SK-N-SH (cell line): Measurements from ENCODE around the gene PDGFRB. TPM values are rescaled to one million over a fixed set of nuclear protein-coding genes. Genes with fewer than 3 reads are reported as not detected.

ENCODE experiments used
- CTCF ChIA-PET: fragments of 300-600, 350-600 bp; formaldehyde crosslinking; extraction: SDS; loops from one replicate; lab custom pipeline; 2021; lab: Yijun Ruan, JAX
- POLR2A ChIA-PET: fragments of 350-600 bp; sonication (Branson Sonifier 250); formaldehyde crosslinking; extraction: SDS; loops from one replicate; lab custom pipeline; 2020; ENCODE audit warnings: antibody characterized with exemption, inconsistent platforms; lab: Yijun Ruan, JAX
- DNase-seq: peaks from one replicate; pipeline ENCODE4 v3.0.0; 2012
- H2AFZ ChIP-seq: fragments of 200-600 bp; sonication (generic); 2 replicates; pipeline ENCODE4 v1.8.1; 2016; ENCODE audit warnings: antibody characterized with exemption, mild to moderate bottlenecking, low read depth
- H3F3A ChIP-seq: fragments of 200-600 bp; sonication (generic); replicated peaks from 2 replicates; pipeline ENCODE3; 2016; ENCODE audit warnings: antibody characterized with exemption, mild to moderate bottlenecking; ENCODE audit not compliant: insufficient read depth
- H3K27ac ChIP-seq, 2 experiments: fragments of 200-500 bp in 1 of 2; fragments of 200-600 bp in 1 of 2; sonication (Bioruptor generic) in 1 of 2; sonication (generic), shearing (Covaris generic) in 1 of 2; 2 replicates each; pipeline versions ENCODE4 v1.5.1 to v1.6.1; 2014 to 2016; ENCODE audit warnings: low read depth in 2 of 2, inconsistent platforms in 1 of 2, low read length in 1 of 2, mild to moderate bottlenecking in 1 of 2, mixed read lengths in 1 of 2
- H3K27me3 ChIP-seq: fragments of 200-600 bp; sonication (generic), shearing (Covaris generic); 2 replicates; pipeline ENCODE4 v1.6.1; 2016; ENCODE audit warnings: mixed run types; ENCODE audit not compliant: insufficient read depth
- H3K36me3 ChIP-seq, 2 experiments: fragments of 200-500 bp in 1 of 2; fragments of 200-600 bp in 1 of 2; sonication (Bioruptor generic) in 1 of 2; sonication (generic) in 1 of 2; replicated peaks in 1 of 2; 2 replicates each; pipeline versions ENCODE3 to v1.5.1; 2014 to 2016; ENCODE audit warnings: low read length in 1 of 2, mild to moderate bottlenecking in 1 of 2; ENCODE audit not compliant: insufficient read depth in 2 of 2, control insufficient read depth in 1 of 2
- H3K4me1 ChIP-seq, 2 experiments: fragments of 200-500 bp in 1 of 2; fragments of 200-600 bp in 1 of 2; sonication (Bioruptor generic) in 1 of 2; sonication (generic), shearing (Covaris generic) in 1 of 2; 2 replicates each; pipeline versions ENCODE4 v1.5.1 to v1.6.1; 2014 to 2016; ENCODE audit warnings: low read depth in 1 of 2, low read length in 1 of 2, mixed run types in 1 of 2; ENCODE audit not compliant: insufficient read depth in 2 of 2, control insufficient read depth in 1 of 2
- H3K4me2 ChIP-seq: fragments of 200-600 bp; sonication (generic), shearing (Covaris generic); 2 replicates; pipeline ENCODE4 v1.6.1; 2017; ENCODE audit warnings: mixed run types
- H3K4me3 ChIP-seq, 2 experiments: fragments of 200-500 bp in 1 of 2; fragments of 200-600 bp in 1 of 2; sonication (Bioruptor generic) in 1 of 2; sonication (generic), shearing (Covaris generic) in 1 of 2; 2 replicates each; pipeline versions ENCODE4 v1.5.1 to v1.8.1; 2014 to 2016; ENCODE audit warnings: low read depth in 2 of 2, inconsistent platforms in 1 of 2, low read length in 1 of 2, mild to moderate bottlenecking in 1 of 2, mixed read lengths in 1 of 2, moderate library complexity in 1 of 2
- H3K79me2 ChIP-seq: fragments of 200-600 bp; sonication (generic); 2 replicates; pipeline ENCODE4 v1.8.1; 2017; ENCODE audit warnings: mild to moderate bottlenecking; ENCODE audit not compliant: insufficient read depth
- H3K9ac ChIP-seq: fragments of 200-600 bp; sonication (generic); 2 replicates; pipeline ENCODE4 v1.6.1; 2017; ENCODE audit warnings: mixed run types
- H3K9me2 ChIP-seq: fragments of 200-600 bp; sonication (generic); 2 replicates; pipeline ENCODE4 v1.6.1; 2017; ENCODE audit warnings: mixed run types
- H3K9me3 ChIP-seq: fragments of 200-600 bp; sonication (generic); 2 replicates; pipeline ENCODE4 v1.6.1; 2017; ENCODE audit warnings: mixed run types, mild to moderate bottlenecking, moderate library complexity
- H4K20me1 ChIP-seq: fragments of 200-600 bp; sonication (generic); 2 replicates; pipeline ENCODE4 v1.6.1; 2017; ENCODE audit warnings: mild to moderate bottlenecking, mixed run types; ENCODE audit not compliant: insufficient read depth
- CHD2 ChIP-seq: fragments of 150-350 bp; IDR thresholded peaks from 2 replicates; pipeline ENCODE4 v1.6.1; 2018; ENCODE audit warnings: low read length; ENCODE audit not compliant: partially characterized antibody
- FOXJ3 ChIP-seq: sonication (generic); formaldehyde crosslinking; IDR thresholded peaks from 2 replicates; pipeline ENCODE4 v1.5.1; 2020; ENCODE audit warnings: mild to moderate bottlenecking, missing genetic modification reagents
- FOXM1 ChIP-seq: IDR thresholded peaks from 2 replicates; pipeline ENCODE4 v1.4.0; 2012; ENCODE audit warnings: low read depth, mild to moderate bottlenecking
- GABPA ChIP-seq: IDR thresholded peaks from 2 replicates; pipeline ENCODE4 v1.4.0; 2012; ENCODE audit warnings: low read depth, mild to moderate bottlenecking
- NFIC ChIP-seq: IDR thresholded peaks from 2 replicates; pipeline ENCODE4 v1.4.0; 2012; ENCODE audit warnings: borderline replicate concordance
- RAD21 ChIP-seq: IDR thresholded peaks from 2 replicates; pipeline ENCODE4 v1.6.1; 2012; ENCODE audit warnings: mild to moderate bottlenecking, low read length
- RFX5 ChIP-seq: IDR thresholded peaks from 2 replicates; pipeline ENCODE4 v1.6.1; 2012; ENCODE audit warnings: mild to moderate bottlenecking, improper control_type of control experiment, low read length
- RXRA ChIP-seq: IDR thresholded peaks from 2 replicates; pipeline ENCODE4 v1.4.0; 2012; ENCODE audit warnings: low read depth, mild to moderate bottlenecking, borderline replicate concordance
- SIN3A ChIP-seq: IDR thresholded peaks from 2 replicates; pipeline ENCODE4 v1.6.1; 2012; ENCODE audit warnings: low read depth, mild to moderate bottlenecking, low read length, moderate library complexity, borderline replicate concordance
- SMC3 ChIP-seq: IDR thresholded peaks from 2 replicates; pipeline ENCODE4 v1.6.1; 2012; ENCODE audit warnings: low read depth, low read length, improper control_type of control experiment
- TCF12 ChIP-seq: IDR thresholded peaks from 2 replicates; pipeline ENCODE4 v1.4.0; 2012
- WGBS: methylation state at CpG from one replicate; pipeline ENCODE4 v1.1.6; 2017; ENCODE audit warnings: low lambda C conversion rate; 5-methylcytosine and 5-hydroxymethylcytosine counted together
- polyA plus RNA-seq, 3 experiments: library from polyadenylated mRNA; depleted of rRNA; stranded (reverse); fragments of >200 nt; gene quantifications; 2 replicates each; pipeline ENCODE4 v1.2.3, GENCODE V29; 2012
- TF ChIP-seq, protein P1 (sequence below): fragments of 200-600 bp; sonication (generic); IDR thresholded peaks from 2 replicates; pipeline ENCODE4 v1.6.1; 2017; ENCODE audit warnings: antibody characterized with exemption, mild to moderate bottlenecking, moderate library complexity
- TF ChIP-seq, protein P2 (sequence below): IDR thresholded peaks from 2 replicates; pipeline ENCODE4 v1.4.0; 2012; ENCODE audit warnings: low read depth
- TF ChIP-seq, protein P3 (sequence below): IDR thresholded peaks from 2 replicates; pipeline ENCODE4 v1.4.0; 2012; ENCODE audit warnings: low read depth, borderline replicate concordance
- TF ChIP-seq, protein P4 (sequence below): fragments of 150-350 bp; IDR thresholded peaks from 2 replicates; pipeline ENCODE4 v1.6.1; 2016; ENCODE audit warnings: mild to moderate bottlenecking, low read depth, low read length
- TF ChIP-seq, protein P5 (sequence below): IDR thresholded peaks from 2 replicates; pipeline ENCODE4 v1.6.1; 2012; ENCODE audit warnings: mild to moderate bottlenecking, low read depth, low read length, moderate library complexity

PDGFRB gene
- polyA plus RNA-seq, 1 of the 3 experiments (the other 2 are of a cell fraction) = 32.1 TPM

DNA sequence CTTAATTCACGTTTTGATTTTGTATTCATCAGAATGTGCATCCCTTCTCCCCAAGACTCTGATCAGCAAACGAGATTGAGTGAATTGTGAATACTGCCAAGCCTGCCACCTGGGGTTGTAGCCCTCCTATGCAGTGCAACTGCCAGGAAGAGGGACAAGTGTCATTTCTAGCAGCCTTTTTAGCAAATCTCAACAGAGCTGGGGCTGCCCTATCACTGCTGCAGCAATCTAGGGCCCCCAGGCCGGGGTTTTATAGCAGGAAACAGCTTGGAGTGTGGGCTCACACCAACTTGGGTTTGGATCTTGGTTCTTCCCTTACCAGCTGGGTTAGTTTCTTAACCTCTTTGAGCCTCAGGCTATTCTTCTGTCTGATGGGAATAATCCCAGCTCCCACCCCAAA lies 73.3 kb downstream of the PDGFRB start:
- Histone ChIP-seq H3K4me1 (no peaks in the 10 kb centered on the region; a peak in 1 of 4 replicates), H3K36me3 (no peaks in the 10 kb centered on the region), H3K79me2 (no peaks in the 10 kb centered on the region), H3K9me2 (no peaks in the 10 kb centered on the region), H2AFZ (no peak overlapping the region), H3K27me3 (no peaks in the 10 kb centered on the region; the same call in 1 of the 2 replicates), H3F3A (no peaks in the 10 kb centered on the region), H3K4me2 (no peak overlapping the region), H3K4me3 (no peak overlapping the region), H3K9ac (no peak overlapping the region), H3K27ac (no peak overlapping the region), H4K20me1 (no peaks in the 10 kb centered on the region), H3K9me3 (no peaks in the 10 kb centered on the region)
- ChIA-PET POLR2A (no interaction called here), CTCF (interaction anchor here (0.9 to 2.1 kb wide), 2 partner anchors 8 to 48 kb away, joined by 3 to 8 read pairs; no protein-coding TSS in a partner anchor)
- TF ChIP-seq SIN3A = no peak
- TF ChIP-seq, protein P1, sequence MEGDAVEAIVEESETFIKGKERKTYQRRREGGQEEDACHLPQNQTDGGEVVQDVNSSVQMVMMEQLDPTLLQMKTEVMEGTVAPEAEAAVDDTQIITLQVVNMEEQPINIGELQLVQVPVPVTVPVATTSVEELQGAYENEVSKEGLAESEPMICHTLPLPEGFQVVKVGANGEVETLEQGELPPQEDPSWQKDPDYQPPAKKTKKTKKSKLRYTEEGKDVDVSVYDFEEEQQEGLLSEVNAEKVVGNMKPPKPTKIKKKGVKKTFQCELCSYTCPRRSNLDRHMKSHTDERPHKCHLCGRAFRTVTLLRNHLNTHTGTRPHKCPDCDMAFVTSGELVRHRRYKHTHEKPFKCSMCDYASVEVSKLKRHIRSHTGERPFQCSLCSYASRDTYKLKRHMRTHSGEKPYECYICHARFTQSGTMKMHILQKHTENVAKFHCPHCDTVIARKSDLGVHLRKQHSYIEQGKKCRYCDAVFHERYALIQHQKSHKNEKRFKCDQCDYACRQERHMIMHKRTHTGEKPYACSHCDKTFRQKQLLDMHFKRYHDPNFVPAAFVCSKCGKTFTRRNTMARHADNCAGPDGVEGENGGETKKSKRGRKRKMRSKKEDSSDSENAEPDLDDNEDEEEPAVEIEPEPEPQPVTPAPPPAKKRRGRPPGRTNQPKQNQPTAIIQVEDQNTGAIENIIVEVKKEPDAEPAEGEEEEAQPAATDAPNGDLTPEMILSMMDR = no peak
- TF ChIP-seq RAD21 = no peak
- no peak for TF ChIP-seq CHD2
- TF ChIP-seq, protein P2, sequence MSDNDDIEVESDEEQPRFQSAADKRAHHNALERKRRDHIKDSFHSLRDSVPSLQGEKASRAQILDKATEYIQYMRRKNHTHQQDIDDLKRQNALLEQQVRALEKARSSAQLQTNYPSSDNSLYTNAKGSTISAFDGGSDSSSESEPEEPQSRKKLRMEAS = no peak
- no peak for TF ChIP-seq NFIC
- TF ChIP-seq, protein P3, sequence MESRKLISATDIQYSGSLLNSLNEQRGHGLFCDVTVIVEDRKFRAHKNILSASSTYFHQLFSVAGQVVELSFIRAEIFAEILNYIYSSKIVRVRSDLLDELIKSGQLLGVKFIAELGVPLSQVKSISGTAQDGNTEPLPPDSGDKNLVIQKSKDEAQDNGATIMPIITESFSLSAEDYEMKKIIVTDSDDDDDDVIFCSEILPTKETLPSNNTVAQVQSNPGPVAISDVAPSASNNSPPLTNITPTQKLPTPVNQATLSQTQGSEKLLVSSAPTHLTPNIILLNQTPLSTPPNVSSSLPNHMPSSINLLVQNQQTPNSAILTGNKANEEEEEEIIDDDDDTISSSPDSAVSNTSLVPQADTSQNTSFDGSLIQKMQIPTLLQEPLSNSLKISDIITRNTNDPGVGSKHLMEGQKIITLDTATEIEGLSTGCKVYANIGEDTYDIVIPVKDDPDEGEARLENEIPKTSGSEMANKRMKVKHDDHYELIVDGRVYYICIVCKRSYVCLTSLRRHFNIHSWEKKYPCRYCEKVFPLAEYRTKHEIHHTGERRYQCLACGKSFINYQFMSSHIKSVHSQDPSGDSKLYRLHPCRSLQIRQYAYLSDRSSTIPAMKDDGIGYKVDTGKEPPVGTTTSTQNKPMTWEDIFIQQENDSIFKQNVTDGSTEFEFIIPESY = no peak
- TF ChIP-seq FOXJ3 (CRISPR knock-in tag) = no peak
- TF ChIP-seq RXRA = no peak
- no peak for TF ChIP-seq FOXM1
- WGBS = 56% methylated on average over 3 of the region's 3 CpGs
- no peak for DNase-seq

DNA sequence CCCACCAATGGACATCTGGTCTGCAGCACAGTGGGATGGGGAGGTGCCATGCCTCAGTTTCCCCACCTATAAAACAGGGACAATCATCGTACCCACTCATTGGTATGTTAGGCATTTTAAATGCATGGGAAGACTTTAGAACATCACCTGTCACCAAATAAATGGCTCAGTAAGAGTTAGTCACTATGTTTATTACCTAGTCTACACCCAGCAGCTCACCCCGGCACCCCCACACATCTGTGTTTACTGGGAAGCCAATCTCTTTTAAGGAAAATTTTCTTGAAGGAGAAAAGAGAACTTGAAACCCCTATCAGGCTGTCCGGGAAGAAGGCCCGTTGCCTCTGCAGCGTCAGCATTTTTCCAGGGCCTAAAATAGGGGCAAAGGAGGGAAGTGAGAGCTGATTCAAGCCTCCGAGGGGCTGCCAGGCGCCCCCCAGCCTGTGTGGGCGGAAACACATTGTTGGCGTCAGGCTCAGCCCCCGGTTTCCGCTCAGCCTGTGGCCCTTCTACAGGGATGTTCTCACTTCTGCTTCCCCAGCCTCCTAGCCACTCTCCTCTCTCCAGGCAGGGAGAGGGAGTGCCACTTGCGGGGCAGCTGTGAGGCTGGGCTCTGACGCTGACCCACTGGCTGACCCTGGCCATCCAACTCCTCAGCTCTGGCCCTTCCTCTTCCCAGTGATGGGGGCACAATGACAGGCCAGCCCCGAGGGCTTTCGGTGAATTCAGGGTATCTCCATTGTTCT lies 73.9 kb downstream of the PDGFRB start:
- Histone ChIP-seq H3K9me2 (no peaks in the 10 kb centered on the region), H3K4me1 (no peaks in the 10 kb centered on the region; a peak in 1 of 4 replicates), H3K4me2 (no peak overlapping the region), H3K9ac (no peak overlapping the region), H3K36me3 (no peaks in the 10 kb centered on the region), H4K20me1 (no peaks in the 10 kb centered on the region), H3F3A (no peaks in the 10 kb centered on the region), H3K27me3 (no peaks in the 10 kb centered on the region; the same call in 1 of the 2 replicates), H3K9me3 (no peaks in the 10 kb centered on the region), H2AFZ (no peak overlapping the region), H3K4me3 (no peak overlapping the region), H3K79me2 (no peaks in the 10 kb centered on the region), H3K27ac (no peak overlapping the region)
- POLR2A ChIA-PET = no interaction called here
- no peak for DNase-seq
- WGBS = 81% methylated on average over 10 of the region's 15 CpGs
- CTCF ChIA-PET = interaction anchor here (0.9 kb wide), 1 partner anchor 49 kb away, joined by 3 read pairs; no protein-coding TSS in a partner anchor
- TF ChIP-seq, protein P4, sequence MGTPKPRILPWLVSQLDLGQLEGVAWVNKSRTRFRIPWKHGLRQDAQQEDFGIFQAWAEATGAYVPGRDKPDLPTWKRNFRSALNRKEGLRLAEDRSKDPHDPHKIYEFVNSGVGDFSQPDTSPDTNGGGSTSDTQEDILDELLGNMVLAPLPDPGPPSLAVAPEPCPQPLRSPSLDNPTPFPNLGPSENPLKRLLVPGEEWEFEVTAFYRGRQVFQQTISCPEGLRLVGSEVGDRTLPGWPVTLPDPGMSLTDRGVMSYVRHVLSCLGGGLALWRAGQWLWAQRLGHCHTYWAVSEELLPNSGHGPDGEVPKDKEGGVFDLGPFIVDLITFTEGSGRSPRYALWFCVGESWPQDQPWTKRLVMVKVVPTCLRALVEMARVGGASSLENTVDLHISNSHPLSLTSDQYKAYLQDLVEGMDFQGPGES = no peak
- TF ChIP-seq, protein P2 = no peak
- TF ChIP-seq GABPA (no peak), SMC3 (no peak), TCF12 (no peak), RAD21 (no peak), RFX5 (no peak), CHD2 (no peak)
- TF ChIP-seq, protein P5, sequence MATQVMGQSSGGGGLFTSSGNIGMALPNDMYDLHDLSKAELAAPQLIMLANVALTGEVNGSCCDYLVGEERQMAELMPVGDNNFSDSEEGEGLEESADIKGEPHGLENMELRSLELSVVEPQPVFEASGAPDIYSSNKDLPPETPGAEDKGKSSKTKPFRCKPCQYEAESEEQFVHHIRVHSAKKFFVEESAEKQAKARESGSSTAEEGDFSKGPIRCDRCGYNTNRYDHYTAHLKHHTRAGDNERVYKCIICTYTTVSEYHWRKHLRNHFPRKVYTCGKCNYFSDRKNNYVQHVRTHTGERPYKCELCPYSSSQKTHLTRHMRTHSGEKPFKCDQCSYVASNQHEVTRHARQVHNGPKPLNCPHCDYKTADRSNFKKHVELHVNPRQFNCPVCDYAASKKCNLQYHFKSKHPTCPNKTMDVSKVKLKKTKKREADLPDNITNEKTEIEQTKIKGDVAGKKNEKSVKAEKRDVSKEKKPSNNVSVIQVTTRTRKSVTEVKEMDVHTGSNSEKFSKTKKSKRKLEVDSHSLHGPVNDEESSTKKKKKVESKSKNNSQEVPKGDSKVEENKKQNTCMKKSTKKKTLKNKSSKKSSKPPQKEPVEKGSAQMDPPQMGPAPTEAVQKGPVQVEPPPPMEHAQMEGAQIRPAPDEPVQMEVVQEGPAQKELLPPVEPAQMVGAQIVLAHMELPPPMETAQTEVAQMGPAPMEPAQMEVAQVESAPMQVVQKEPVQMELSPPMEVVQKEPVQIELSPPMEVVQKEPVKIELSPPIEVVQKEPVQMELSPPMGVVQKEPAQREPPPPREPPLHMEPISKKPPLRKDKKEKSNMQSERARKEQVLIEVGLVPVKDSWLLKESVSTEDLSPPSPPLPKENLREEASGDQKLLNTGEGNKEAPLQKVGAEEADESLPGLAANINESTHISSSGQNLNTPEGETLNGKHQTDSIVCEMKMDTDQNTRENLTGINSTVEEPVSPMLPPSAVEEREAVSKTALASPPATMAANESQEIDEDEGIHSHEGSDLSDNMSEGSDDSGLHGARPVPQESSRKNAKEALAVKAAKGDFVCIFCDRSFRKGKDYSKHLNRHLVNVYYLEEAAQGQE = no peak
